WTC11 (cell line): ENCODE results near the gene HMBS. TPM values are rescaled to one million over a fixed set of nuclear protein-coding genes. Genes with fewer than 3 reads are reported as not detected.

ENCODE experiments used
- ATAC-seq: fragments of 200-7000 bp; cut with Tn5 transposase; 2 replicates; pipeline ENCODE4 v1.10.0; 2021; ENCODE audit warnings: mild to moderate bottlenecking, moderate library complexity
- CTCF ChIA-PET: fragments of 300-600 bp; sonication (Branson Sonifier 250); formaldehyde crosslinking; loops from one replicate; lab custom pipeline; 2021; ENCODE audit warnings: antibody characterized with exemption; lab: Charles Lee
- POLR2A ChIA-PET: fragments of 350-600 bp; sonication (Branson Sonifier 250); formaldehyde crosslinking; loops from one replicate; lab custom pipeline; 2021; ENCODE audit warnings: antibody characterized with exemption; lab: Charles Lee
- DNase-seq: peaks from one replicate; pipeline ENCODE4 v3.0.0; 2021; ENCODE audit warnings: low spot score
- H3K27ac Mint-ChIP-seq: 2 replicates; pipeline ENCODE4 v1.8.0; 2021; ENCODE audit warnings: mixed read lengths
- H3K27me3 Mint-ChIP-seq: 2 replicates; pipeline ENCODE4 v1.8.0; 2021; ENCODE audit warnings: low read depth, mild to moderate bottlenecking, moderate library complexity, mixed read lengths
- H3K36me3 Mint-ChIP-seq: 2 replicates; pipeline ENCODE4 v1.8.0; 2021; ENCODE audit warnings: mixed read lengths
- H3K4me1 Mint-ChIP-seq: 2 replicates; pipeline ENCODE4 v1.8.0; 2022; ENCODE audit warnings: mixed read lengths
- H3K4me3 Mint-ChIP-seq: 2 replicates; pipeline ENCODE4 v1.8.0; 2021; ENCODE audit warnings: mild to moderate bottlenecking, moderate library complexity, mixed read lengths
- H3K9me3 Mint-ChIP-seq: 2 replicates; pipeline ENCODE4 v1.8.0; 2021; ENCODE audit warnings: mixed read lengths
- ATF1 ChIP-seq: sonication (generic); formaldehyde crosslinking; IDR thresholded peaks from 2 replicates; pipeline ENCODE4 v1.8.1; 2023; ENCODE audit warnings: mild to moderate bottlenecking, moderate library complexity, missing genetic modification reagents
- EMX1 ChIP-seq: fragments of 250-450 bp; sonication (Bioruptor Pico); IDR thresholded peaks from 2 replicates; pipeline ENCODE4 v1.8.0; 2021; ENCODE audit warnings: mild to moderate bottlenecking
- JAZF1 ChIP-seq: fragments of 250-450 bp; sonication (Bioruptor Pico); IDR thresholded peaks from 2 replicates; pipeline ENCODE4 v1.9.0; 2021; ENCODE audit warnings: moderate library complexity, mild to moderate bottlenecking, inconsistent platforms
- OVOL2 ChIP-seq: fragments of 250-450 bp; sonication (Bioruptor Pico); IDR thresholded peaks from 2 replicates; pipeline ENCODE4 v1.9.0; 2021; ENCODE audit warnings: mild to moderate bottlenecking, borderline replicate concordance
- RELA ChIP-seq: sonication (generic); formaldehyde crosslinking; IDR thresholded peaks from 2 replicates; pipeline ENCODE4 v1.8.1; 2022; ENCODE audit warnings: missing genetic modification reagents, mild to moderate bottlenecking, borderline replicate concordance
- SMAD4 ChIP-seq: sonication (generic); formaldehyde crosslinking; IDR thresholded peaks from 2 replicates; pipeline ENCODE4 v1.8.0; 2022; ENCODE audit warnings: mild to moderate bottlenecking, missing genetic modification reagents
- TEAD1 ChIP-seq: sonication (generic); formaldehyde crosslinking; IDR thresholded peaks from 2 replicates; pipeline ENCODE4 v1.8.0; 2022; ENCODE audit warnings: mild to moderate bottlenecking, missing genetic modification reagents
- ZBTB21 ChIP-seq: sonication (generic); formaldehyde crosslinking; IDR thresholded peaks from 2 replicates; pipeline ENCODE4 v1.8.1; 2023; ENCODE audit warnings: mild to moderate bottlenecking, missing genetic modification reagents, borderline replicate concordance
- ZNF121 ChIP-seq: sonication (generic); formaldehyde crosslinking; IDR thresholded peaks from 2 replicates; pipeline ENCODE4 v1.8.0; 2023; ENCODE audit warnings: missing genetic modification reagents
- ZNF671 ChIP-seq: fragments of 250-450 bp; sonication (Bioruptor Pico); IDR thresholded peaks from 2 replicates; pipeline ENCODE4 v1.8.0; 2021; ENCODE audit warnings: mild to moderate bottlenecking
- total RNA-seq: library from RNA; stranded (reverse); gene quantifications from 3 replicates; pipeline ENCODE4 v1.2.3, GENCODE V29; 2021
- TF ChIP-seq, protein P1 (sequence below): sonication (generic); formaldehyde crosslinking; IDR thresholded peaks from 2 replicates; pipeline ENCODE4 v1.8.0; 2023; ENCODE audit warnings: missing genetic modification reagents
- TF ChIP-seq, protein P2 (sequence below): sonication (generic); formaldehyde crosslinking; IDR thresholded peaks from 2 replicates; pipeline ENCODE4 v1.8.1; 2023; ENCODE audit warnings: mild to moderate bottlenecking, missing genetic modification reagents, moderate library complexity
- TF ChIP-seq, protein P3 (sequence below): sonication (generic); formaldehyde crosslinking; IDR thresholded peaks from 2 replicates; pipeline ENCODE4 v1.8.1; 2023; ENCODE audit warnings: mild to moderate bottlenecking, missing genetic modification reagents, borderline replicate concordance
- TF ChIP-seq, protein P4 (sequence below): fragments of 250-450 bp; sonication (Bioruptor Pico); IDR thresholded peaks from 2 replicates; pipeline ENCODE4 v1.9.0; 2021; ENCODE audit warnings: mild to moderate bottlenecking

The HMBS gene
- total RNA-seq, 1 experiment from 2014 or later, result 62.3 TPM

DNA sequence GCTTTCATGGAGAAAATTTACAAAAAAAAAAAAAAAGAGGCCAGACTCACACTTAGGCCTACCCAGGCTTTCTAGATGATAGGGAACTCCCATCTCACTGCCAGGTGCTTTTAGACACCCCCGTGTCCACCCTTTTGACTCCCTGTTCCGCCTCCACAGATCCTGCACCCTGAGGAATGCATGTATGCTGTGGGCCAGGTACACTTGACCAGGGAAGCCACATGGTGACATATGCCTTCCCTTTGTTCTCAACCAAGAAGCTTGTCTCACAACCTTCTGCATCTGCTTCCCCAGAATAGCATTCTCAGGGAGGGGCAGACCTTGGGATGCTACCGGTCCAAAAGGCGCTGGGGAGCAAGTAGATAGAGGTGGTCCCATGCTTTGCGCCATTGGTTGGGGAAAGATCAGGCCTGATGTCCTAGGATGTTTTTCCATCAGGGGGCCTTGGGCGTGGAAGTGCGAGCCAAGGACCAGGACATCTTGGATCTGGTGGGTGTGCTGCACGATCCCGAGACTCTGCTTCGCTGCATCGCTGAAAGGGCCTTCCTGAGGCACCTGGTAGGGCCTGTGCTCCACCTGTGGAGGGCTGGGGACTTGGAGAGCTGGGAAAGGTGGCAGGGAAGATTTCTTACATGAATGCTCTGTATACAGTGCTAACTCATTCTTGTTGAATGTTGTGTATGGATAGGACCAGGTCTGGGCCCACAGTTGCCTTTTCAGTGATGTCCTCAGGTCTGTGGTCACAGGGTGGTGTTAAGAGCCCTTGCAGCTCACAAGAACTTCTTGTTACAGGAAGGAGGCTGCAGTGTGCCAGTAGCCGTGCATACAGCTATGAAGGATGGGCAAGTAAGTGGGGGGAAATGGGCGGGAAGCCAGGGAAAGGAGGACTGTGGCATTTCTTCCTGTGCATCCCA, 7.5 kb downstream of the HMBS start:
- H3K9me3 Mint-ChIP-seq, result no peaks in the 10 kb centered on the region
- POLR2A ChIA-PET, result interaction anchor here (0.5 to 1.3 kb wide), 4 partner anchors 7 to 659 kb away, joined by 3 to 5 read pairs (median 4); partner anchors contain the start of genes HMBS and HYOU1
- H3K27ac Mint-ChIP-seq, result peak overlapping the region; percentile 68
- H3K36me3 Mint-ChIP-seq, result peaks cover 32% of the 10 kb centered on the region
- TF ChIP-seq ZNF671 (CRISPR knock-in tag) (no peak), RELA (no peak)
- TF ChIP-seq, protein P1, sequence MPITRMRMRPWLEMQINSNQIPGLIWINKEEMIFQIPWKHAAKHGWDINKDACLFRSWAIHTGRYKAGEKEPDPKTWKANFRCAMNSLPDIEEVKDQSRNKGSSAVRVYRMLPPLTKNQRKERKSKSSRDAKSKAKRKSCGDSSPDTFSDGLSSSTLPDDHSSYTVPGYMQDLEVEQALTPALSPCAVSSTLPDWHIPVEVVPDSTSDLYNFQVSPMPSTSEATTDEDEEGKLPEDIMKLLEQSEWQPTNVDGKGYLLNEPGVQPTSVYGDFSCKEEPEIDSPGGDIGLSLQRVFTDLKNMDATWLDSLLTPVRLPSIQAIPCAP (CRISPR knock-in tag), result 0 out of 2 replicates have a peak, but pooled peaks have one; percentile 45
- TF ChIP-seq, all 79 proteins: peak for 1
- Mint-ChIP-seq H3K27me3 (no peaks in the 10 kb centered on the region), H3K4me1 (peaks cover 23% of the 10 kb centered on the region), H3K4me3 (peak overlapping the region; percentile 94)
- CTCF ChIA-PET, result interaction anchor here (0.9 to 1.3 kb wide), 5 partner anchors 10 to 229 kb away, joined by 3 to 5 read pairs (median 3); no protein-coding TSS in a partner anchor
- ATAC-seq (no peak), DNase-seq (no peak)

DNA sequence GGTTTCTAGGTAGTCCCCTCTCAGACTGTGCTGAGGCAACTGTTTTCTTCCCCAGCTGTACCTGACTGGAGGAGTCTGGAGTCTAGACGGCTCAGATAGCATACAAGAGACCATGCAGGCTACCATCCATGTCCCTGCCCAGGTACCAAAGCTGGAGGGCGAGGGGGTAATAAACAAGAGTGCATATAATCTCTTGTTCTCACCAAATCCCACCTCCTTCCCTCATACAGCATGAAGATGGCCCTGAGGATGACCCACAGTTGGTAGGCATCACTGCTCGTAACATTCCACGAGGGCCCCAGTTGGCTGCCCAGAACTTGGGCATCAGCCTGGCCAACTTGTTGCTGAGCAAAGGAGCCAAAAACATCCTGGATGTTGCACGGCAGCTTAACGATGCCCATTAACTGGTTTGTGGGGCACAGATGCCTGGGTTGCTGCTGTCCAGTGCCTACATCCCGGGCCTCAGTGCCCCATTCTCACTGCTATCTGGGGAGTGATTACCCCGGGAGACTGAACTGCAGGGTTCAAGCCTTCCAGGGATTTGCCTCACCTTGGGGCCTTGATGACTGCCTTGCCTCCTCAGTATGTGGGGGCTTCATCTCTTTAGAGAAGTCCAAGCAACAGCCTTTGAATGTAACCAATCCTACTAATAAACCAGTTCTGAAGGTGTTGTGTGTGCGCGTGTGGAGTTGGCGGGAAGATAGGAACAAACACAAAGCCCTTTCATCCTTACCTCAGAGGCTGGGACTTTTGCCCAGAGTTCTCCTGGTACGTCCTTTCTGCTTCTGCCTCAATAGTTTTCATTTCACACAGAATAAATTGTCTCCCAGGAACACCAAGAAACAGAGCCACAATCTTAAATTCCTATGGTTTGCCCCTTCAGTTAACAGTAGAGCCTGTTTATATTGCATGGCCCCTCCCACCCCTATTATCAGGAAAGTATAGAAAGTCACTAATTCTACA, 8.5 kb downstream of the HMBS start:
- H3K36me3 Mint-ChIP-seq, result peaks cover 41% of the 10 kb centered on the region
- ATAC-seq (no peak), DNase-seq (no peak)
- peak overlapping the region; percentile 79 for H3K27ac Mint-ChIP-seq
- POLR2A ChIA-PET, result interaction anchor here (0.5 to 2.2 kb wide), 4 partner anchors 8 to 79 kb away, joined by 3 to 10 read pairs (median 5); partner anchors contain the start of genes HMBS and HYOU1
- peaks cover 23% of the 10 kb centered on the region for H3K4me1 Mint-ChIP-seq
- H3K27me3 Mint-ChIP-seq, result no peaks in the 10 kb centered on the region
- H3K9me3 Mint-ChIP-seq, result no peaks in the 10 kb centered on the region
- H3K4me3 Mint-ChIP-seq, result peak overlapping the region; percentile 94
- CTCF ChIA-PET, result interaction anchor here (0.9 to 1.0 kb wide), 2 partner anchors 13 to 18 kb away, joined by 3 read pairs; no protein-coding TSS in a partner anchor
- TF ChIP-seq, protein P2, sequence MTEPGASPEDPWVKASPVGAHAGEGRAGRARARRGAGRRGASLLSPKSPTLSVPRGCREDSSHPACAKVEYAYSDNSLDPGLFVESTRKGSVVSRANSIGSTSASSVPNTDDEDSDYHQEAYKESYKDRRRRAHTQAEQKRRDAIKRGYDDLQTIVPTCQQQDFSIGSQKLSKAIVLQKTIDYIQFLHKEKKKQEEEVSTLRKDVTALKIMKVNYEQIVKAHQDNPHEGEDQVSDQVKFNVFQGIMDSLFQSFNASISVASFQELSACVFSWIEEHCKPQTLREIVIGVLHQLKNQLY (CRISPR knock-in tag), result 0 out of 2 replicates have a peak, but pooled peaks have one; percentile 38
- TF ChIP-seq OVOL2 (CRISPR knock-in tag) (no peak), EMX1 (CRISPR knock-in tag) (peak; percentile 18; the same call in 1 of the 2 replicates), ZNF121 (no peak)
- TF ChIP-seq, protein P3, sequence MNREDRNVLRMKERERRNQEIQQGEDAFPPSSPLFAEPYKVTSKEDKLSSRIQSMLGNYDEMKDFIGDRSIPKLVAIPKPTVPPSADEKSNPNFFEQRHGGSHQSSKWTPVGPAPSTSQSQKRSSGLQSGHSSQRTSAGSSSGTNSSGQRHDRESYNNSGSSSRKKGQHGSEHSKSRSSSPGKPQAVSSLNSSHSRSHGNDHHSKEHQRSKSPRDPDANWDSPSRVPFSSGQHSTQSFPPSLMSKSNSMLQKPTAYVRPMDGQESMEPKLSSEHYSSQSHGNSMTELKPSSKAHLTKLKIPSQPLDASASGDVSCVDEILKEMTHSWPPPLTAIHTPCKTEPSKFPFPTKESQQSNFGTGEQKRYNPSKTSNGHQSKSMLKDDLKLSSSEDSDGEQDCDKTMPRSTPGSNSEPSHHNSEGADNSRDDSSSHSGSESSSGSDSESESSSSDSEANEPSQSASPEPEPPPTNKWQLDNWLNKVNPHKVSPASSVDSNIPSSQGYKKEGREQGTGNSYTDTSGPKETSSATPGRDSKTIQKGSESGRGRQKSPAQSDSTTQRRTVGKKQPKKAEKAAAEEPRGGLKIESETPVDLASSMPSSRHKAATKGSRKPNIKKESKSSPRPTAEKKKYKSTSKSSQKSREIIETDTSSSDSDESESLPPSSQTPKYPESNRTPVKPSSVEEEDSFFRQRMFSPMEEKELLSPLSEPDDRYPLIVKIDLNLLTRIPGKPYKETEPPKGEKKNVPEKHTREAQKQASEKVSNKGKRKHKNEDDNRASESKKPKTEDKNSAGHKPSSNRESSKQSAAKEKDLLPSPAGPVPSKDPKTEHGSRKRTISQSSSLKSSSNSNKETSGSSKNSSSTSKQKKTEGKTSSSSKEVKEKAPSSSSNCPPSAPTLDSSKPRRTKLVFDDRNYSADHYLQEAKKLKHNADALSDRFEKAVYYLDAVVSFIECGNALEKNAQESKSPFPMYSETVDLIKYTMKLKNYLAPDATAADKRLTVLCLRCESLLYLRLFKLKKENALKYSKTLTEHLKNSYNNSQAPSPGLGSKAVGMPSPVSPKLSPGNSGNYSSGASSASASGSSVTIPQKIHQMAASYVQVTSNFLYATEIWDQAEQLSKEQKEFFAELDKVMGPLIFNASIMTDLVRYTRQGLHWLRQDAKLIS (CRISPR knock-in tag), result 0 out of 2 replicates have a peak, but pooled peaks have one; percentile 26

DNA sequence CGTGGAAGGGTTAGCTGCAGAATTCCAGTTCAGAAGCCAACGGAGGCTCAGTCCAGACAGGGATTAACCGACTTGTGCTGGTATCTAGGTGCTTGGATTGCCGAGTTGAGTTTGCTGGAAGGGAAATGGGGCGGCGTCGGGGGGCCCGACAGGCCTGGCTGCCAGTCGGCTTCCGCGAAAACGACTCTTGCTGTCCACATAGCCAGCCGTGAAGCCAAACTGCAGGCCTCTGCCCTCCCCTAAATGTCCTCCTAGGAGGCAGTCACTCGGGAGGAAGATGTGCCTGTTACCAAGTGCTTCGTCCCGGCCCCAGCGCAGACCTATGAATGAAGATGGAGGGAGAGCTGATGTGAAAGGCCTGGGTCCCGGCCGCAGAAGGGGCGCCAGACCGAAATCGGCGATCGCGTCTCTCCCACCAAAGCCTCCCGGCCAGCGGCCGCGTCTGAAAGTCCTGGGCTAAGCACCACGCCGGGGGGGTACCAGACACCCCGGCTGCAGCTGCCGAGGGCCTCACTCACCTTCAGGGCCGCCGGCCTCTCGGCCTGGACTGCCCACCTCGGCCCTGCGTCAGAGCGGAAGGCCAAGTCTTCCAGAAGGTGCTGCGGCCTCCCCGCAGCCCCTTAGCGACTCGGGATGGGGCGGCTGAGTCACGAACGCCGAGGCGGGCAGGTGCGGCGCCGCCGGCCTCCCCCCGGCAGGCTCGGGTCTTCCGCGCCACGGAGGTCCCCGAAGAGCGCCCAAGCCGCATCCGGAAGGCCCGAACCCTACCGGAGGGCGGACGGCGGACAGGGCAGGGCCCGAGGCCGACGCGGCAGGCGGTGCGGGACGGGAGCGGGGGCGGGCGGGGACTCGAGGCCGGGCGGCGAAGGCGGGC, 9.5 kb downstream of the HMBS start:
- Mint-ChIP-seq H3K27ac (peak overlapping the region; percentile 79; the same call in 1 of the 2 replicates), H3K9me3 (no peaks in the 10 kb centered on the region), H3K4me1 (peaks cover 23% of the 10 kb centered on the region), H3K4me3 (peak overlapping the region; percentile 94), H3K27me3 (no peaks in the 10 kb centered on the region), H3K36me3 (peaks cover 51% of the 10 kb centered on the region)
- ChIA-PET POLR2A (interaction anchor here (0.6 to 2.6 kb wide), 6 partner anchors 9 to 103 kb away, joined by 3 to 12 read pairs (median 4); partner anchors contain the start of genes C2CD2L, HMBS and VPS11), CTCF (interaction anchor here (0.7 to 2.1 kb wide), 4 partner anchors 29 to 247 kb away, joined by 3 to 5 read pairs (median 4); partner anchors contain the start of gene C1QTNF5)
- DNase-seq, result peak; percentile 28
- ATAC-seq, result no peak
- TF ChIP-seq ZBTB21 (CRISPR knock-in tag) (no peak), SMAD4 (CRISPR knock-in tag) (no peak), EMX1 (CRISPR knock-in tag) (0 out of 2 replicates have a peak, but pooled peaks have one; percentile 42), TEAD1 (CRISPR knock-in tag) (no peak), ATF1 (CRISPR knock-in tag) (no peak; the same call in 1 of the 2 replicates), JAZF1 (CRISPR knock-in tag) (no peak)
- TF ChIP-seq, protein P4, sequence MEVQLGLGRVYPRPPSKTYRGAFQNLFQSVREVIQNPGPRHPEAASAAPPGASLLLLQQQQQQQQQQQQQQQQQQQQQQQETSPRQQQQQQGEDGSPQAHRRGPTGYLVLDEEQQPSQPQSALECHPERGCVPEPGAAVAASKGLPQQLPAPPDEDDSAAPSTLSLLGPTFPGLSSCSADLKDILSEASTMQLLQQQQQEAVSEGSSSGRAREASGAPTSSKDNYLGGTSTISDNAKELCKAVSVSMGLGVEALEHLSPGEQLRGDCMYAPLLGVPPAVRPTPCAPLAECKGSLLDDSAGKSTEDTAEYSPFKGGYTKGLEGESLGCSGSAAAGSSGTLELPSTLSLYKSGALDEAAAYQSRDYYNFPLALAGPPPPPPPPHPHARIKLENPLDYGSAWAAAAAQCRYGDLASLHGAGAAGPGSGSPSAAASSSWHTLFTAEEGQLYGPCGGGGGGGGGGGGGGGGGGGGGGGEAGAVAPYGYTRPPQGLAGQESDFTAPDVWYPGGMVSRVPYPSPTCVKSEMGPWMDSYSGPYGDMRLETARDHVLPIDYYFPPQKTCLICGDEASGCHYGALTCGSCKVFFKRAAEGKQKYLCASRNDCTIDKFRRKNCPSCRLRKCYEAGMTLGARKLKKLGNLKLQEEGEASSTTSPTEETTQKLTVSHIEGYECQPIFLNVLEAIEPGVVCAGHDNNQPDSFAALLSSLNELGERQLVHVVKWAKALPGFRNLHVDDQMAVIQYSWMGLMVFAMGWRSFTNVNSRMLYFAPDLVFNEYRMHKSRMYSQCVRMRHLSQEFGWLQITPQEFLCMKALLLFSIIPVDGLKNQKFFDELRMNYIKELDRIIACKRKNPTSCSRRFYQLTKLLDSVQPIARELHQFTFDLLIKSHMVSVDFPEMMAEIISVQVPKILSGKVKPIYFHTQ, result no peak
